Ishikawa (cell line): Measurements from ENCODE around the gene ASPSCR1.

Experiments used
- CEBPB ChIP-seq: IDR thresholded peaks from 2 replicates; pipeline ENCODE4 v1.6.1; 2012
- CREB1 ChIP-seq: IDR thresholded peaks from 2 replicates; pipeline ENCODE4 v1.6.1; 2012; ENCODE audit warnings: low read depth
- EGR1 ChIP-seq: IDR thresholded peaks from 2 replicates; pipeline ENCODE4 v1.6.1; 2012
- EP300 ChIP-seq: IDR thresholded peaks from 2 replicates; pipeline ENCODE4 v1.6.1; 2012; ENCODE audit warnings: borderline replicate concordance
- FOXM1 ChIP-seq: IDR thresholded peaks from 2 replicates; pipeline ENCODE4 v1.6.1; 2012; ENCODE audit warnings: low read depth, borderline replicate concordance
- NFIC ChIP-seq: IDR thresholded peaks from 2 replicates; pipeline ENCODE4 v1.6.1; 2012
- RAD21 ChIP-seq: IDR thresholded peaks from 2 replicates; pipeline ENCODE4 v1.6.1; 2012; ENCODE audit warnings: low read depth
- TAF1 ChIP-seq: IDR thresholded peaks from 2 replicates; pipeline ENCODE4 v1.6.1; 2012; ENCODE audit warnings: low read depth, mild to moderate bottlenecking
- TCF12 ChIP-seq: IDR thresholded peaks from 2 replicates; pipeline ENCODE4 v1.6.1; 2012; ENCODE audit warnings: low read depth
- TEAD4 ChIP-seq: IDR thresholded peaks from 2 replicates; pipeline ENCODE4 v1.6.1; 2012
- YY1 ChIP-seq: IDR thresholded peaks from 2 replicates; pipeline ENCODE4 v1.6.1; 2012; ENCODE audit warnings: low read depth
- ZBTB7A ChIP-seq: IDR thresholded peaks from 2 replicates; pipeline ENCODE4 v1.6.1; 2012; ENCODE audit warnings: low read depth
- TF ChIP-seq, protein P1 (sequence below): IDR thresholded peaks from 2 replicates; pipeline ENCODE4 v1.6.1; 2012; ENCODE audit warnings: low read depth, mild to moderate bottlenecking
- TF ChIP-seq, protein P2 (sequence below): IDR thresholded peaks from 2 replicates; pipeline ENCODE4 v1.6.1; 2012
- TF ChIP-seq, protein P3 (sequence below): IDR thresholded peaks from 2 replicates; pipeline ENCODE4 v1.6.1; 2012

ASPSCR1 gene

DNA sequence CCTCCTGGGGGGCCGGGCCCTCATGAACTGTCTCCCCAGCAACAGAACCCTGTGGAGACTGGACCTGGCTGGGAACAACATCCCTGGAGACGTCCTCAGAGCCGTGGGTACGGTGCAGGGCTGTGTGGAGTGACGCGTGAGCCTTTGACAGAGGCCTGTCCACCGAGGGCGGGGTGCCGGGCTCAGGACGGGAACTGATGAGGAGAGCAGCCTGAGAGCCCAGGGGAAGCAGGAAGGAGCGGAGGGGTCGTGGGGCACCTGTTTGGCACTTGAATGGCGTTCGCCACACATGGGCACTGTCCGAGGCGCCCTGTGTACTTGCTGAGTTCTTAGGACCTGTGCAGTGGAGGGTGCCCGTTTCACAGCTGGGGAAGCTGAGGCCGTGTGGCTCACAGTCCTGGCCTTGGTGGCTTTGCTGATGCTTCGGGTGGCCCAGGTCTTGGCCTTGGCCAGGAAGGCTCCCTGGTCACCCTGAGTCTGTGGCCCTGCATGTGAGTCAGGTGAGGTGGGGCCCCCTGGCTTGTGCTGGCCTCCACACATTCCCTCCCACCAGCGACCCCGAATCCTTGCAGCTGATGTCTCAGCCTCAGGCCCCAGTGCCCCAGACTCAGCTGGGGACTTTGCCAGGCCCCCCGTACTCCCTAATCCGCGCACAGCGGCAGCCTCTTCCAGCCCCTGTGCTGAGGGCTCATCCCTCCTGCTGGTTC, 48.1 kb downstream of the ASPSCR1 start:
- TF ChIP-seq ZBTB7A, result no peak

DNA sequence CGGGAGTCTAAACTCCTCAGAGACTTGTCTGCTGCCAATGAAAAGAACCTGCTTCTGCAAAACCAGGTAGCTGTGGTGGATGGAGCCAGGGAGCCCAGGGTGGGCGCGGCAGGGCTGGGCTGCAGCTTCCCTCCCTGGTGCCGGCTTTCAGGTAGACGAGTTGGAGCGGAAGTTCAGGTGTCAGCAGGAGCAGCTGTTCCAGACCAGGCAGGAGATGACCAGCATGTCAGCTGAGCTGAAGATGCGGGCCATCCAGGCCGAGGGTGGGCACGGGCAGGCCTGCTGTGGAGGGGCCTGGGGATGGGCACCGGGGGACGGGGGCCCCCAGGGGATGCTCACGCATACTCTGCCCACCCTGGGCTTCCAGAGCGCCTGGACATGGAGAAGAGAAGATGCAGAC, 50.8 kb downstream of the ASPSCR1 start:
- no peak for TF ChIP-seq CREB1
- no peak for TF ChIP-seq RAD21
- no peak for TF ChIP-seq TCF12
- TF ChIP-seq, protein P1, sequence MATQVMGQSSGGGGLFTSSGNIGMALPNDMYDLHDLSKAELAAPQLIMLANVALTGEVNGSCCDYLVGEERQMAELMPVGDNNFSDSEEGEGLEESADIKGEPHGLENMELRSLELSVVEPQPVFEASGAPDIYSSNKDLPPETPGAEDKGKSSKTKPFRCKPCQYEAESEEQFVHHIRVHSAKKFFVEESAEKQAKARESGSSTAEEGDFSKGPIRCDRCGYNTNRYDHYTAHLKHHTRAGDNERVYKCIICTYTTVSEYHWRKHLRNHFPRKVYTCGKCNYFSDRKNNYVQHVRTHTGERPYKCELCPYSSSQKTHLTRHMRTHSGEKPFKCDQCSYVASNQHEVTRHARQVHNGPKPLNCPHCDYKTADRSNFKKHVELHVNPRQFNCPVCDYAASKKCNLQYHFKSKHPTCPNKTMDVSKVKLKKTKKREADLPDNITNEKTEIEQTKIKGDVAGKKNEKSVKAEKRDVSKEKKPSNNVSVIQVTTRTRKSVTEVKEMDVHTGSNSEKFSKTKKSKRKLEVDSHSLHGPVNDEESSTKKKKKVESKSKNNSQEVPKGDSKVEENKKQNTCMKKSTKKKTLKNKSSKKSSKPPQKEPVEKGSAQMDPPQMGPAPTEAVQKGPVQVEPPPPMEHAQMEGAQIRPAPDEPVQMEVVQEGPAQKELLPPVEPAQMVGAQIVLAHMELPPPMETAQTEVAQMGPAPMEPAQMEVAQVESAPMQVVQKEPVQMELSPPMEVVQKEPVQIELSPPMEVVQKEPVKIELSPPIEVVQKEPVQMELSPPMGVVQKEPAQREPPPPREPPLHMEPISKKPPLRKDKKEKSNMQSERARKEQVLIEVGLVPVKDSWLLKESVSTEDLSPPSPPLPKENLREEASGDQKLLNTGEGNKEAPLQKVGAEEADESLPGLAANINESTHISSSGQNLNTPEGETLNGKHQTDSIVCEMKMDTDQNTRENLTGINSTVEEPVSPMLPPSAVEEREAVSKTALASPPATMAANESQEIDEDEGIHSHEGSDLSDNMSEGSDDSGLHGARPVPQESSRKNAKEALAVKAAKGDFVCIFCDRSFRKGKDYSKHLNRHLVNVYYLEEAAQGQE, result no peak
- TF ChIP-seq TEAD4, result no peak
- TF ChIP-seq TAF1, result no peak
- no peak for TF ChIP-seq EP300
- no peak for TF ChIP-seq CEBPB
- TF ChIP-seq EGR1, result no peak
- no peak for TF ChIP-seq YY1
- TF ChIP-seq, protein P2, sequence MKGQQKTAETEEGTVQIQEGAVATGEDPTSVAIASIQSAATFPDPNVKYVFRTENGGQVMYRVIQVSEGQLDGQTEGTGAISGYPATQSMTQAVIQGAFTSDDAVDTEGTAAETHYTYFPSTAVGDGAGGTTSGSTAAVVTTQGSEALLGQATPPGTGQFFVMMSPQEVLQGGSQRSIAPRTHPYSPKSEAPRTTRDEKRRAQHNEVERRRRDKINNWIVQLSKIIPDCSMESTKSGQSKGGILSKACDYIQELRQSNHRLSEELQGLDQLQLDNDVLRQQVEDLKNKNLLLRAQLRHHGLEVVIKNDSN, result no peak
- TF ChIP-seq, protein P3, sequence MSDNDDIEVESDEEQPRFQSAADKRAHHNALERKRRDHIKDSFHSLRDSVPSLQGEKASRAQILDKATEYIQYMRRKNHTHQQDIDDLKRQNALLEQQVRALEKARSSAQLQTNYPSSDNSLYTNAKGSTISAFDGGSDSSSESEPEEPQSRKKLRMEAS, result no peak
- TF ChIP-seq NFIC, result no peak
- TF ChIP-seq FOXM1, result no peak
- no peak for TF ChIP-seq ZBTB7A

DNA sequence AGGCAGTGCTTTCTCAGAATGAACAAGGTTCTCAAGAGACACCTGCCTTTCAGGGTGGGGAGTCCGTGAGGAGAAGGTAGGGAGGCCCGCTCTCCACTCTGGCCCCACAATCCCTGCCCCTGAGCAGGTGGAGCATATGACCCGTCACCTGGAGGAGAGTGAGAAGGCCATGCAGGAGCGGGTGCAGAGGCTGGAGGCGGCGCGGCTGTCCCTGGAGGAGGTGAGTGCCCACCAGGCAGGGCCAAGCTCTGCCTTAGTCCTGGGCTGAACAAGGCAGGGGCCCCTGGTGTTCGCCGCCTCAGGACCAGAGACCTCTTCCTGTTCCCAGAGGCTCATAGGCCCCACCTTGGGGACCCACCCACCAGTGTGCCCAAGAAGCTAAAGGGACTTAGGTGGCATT, 51.5 kb downstream of the ASPSCR1 start:
- TF ChIP-seq CEBPB (no peak), FOXM1 (no peak), ZBTB7A (no peak), TEAD4 (no peak), TAF1 (no peak)
- TF ChIP-seq, protein P3, result no peak
- TF ChIP-seq, protein P2, result no peak

DNA sequence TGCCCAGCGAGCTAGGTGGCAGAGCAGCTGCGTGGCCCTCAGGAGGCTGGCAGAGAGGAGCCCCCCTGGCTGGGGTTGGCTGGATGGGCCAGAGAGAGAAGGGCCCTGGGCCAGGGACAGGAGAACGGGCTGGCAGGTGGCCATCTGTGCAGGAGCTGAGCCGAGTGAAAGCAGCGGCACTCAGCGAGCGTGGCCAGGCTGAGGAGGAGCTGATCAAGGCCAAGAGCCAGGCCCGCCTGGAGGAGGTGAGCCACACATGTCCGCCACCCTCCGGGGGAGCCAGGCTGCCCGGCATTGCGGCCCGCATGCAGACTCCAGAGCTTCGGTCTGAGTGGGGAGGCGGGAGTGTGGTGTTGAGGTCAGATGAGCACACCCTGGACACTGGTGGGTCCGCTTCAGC, 52.0 kb downstream of the ASPSCR1 start:
- TF ChIP-seq TCF12 (no peak), TAF1 (no peak), FOXM1 (no peak), EGR1 (no peak), EP300 (no peak), TEAD4 (no peak), NFIC (no peak), YY1 (no peak), CREB1 (no peak), CEBPB (no peak), ZBTB7A (no peak), RAD21 (no peak)
- TF ChIP-seq, protein P1, result no peak
- TF ChIP-seq, protein P3, result no peak
- TF ChIP-seq, protein P2, result no peak

DNA sequence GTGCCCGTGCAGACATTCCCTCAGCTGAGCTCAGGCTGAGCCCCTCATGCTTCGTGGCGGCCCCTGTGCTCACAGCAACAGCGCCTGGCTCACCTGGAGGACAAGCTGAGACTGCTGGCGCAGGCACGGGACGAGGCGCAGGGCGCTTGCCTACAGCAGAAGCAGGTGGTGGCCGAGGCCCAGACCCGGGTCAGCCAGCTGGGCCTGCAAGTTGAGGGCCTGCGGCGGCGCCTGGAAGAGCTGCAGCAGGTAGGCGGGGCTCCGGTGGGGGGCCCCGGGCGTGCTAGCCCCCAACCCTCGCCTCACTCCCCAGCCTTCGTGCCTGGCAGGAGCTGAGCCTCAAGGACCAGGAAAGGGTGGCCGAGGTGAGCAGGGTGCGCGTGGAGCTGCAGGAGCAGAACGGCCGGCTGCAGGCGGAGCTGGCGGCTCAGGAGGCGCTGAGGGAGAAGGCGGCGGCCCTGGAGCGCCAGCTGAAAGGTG, 52.6 kb downstream of the ASPSCR1 start:
- no peak for TF ChIP-seq CEBPB
- no peak for TF ChIP-seq TAF1
- TF ChIP-seq, protein P1, result no peak
- no peak for TF ChIP-seq EP300
- no peak for TF ChIP-seq CREB1
- no peak for TF ChIP-seq NFIC
- TF ChIP-seq ZBTB7A, result no peak
- TF ChIP-seq TCF12, result no peak
- TF ChIP-seq TEAD4, result no peak
- no peak for TF ChIP-seq EGR1
- TF ChIP-seq FOXM1, result no peak
- TF ChIP-seq RAD21, result no peak
- no peak for TF ChIP-seq YY1
- TF ChIP-seq, protein P3, result no peak
- TF ChIP-seq, protein P2, result no peak
